NCI-H774 (cell line): ENCODE measurements around the gene PCSK9.
"Not testable (repeated sequence)": the region's sequence is repeated elsewhere in the genome, so short reads cannot be mapped to it uniquely, and the experiment has no call there.

ENCODE experiments used
- DNase-seq: peaks from one replicate; lab custom pipeline; 2025; lab: John Stamatoyannopoulos, UW

The PCSK9 gene

GRCh38 chr1:55079651-55080050 is 40.3 kb downstream of the PCSK9 start:
- DNase-seq, result no peak

- DNase-seq, result no peak
Observed at GRCh38 chr1:55081188-55081904, 42.0 kb downstream of the PCSK9 start.

GRCh38 chr1:55081905-55082296 is 42.6 kb downstream of the PCSK9 start:
- DNase-seq, result no peak

GRCh38 chr1:55084257-55084656 is 44.9 kb downstream of the PCSK9 start:
- no peak for DNase-seq

- DNase-seq, result no peak
Observed at GRCh38 chr1:55087439-55087838, 48.1 kb downstream of the PCSK9 start.

- DNase-seq, result no peak
Observed at GRCh38 chr1:55088413-55088812, 49.1 kb downstream of the PCSK9 start.

GRCh38 chr1:55089683-55090082 is 50.3 kb downstream of the PCSK9 start:
- no peak for DNase-seq

GRCh38 chr1:55092475-55092874 is 53.1 kb downstream of the PCSK9 start:
- DNase-seq, result no peak

GRCh38 chr1:55095095-55095494 is 55.7 kb downstream of the PCSK9 start:
- DNase-seq, result no peak

GRCh38 chr1:55103891-55104290 is 64.5 kb downstream of the PCSK9 start:
- no peak for DNase-seq

GRCh38 chr1:55107101-55107500 is 67.8 kb downstream of the PCSK9 start:
- DNase-seq, result no peak

- not testable (repeated sequence) for DNase-seq
Observed at GRCh38 chr1:55109005-55109404, 69.7 kb downstream of the PCSK9 start.
